ENCODE measurements around the gene ZNF268.
"Not testable (repeated sequence)": the region's sequence is repeated elsewhere in the genome, so short reads cannot be mapped to it uniquely, and the experiment has no call there.

The ZNF268 gene

GRCh38 chr12:133227281-133227852 lies 46.1 kb downstream of the ZNF268 start:
- DNase-seq (ENCODE audit: low spot score): no peak

DNA sequence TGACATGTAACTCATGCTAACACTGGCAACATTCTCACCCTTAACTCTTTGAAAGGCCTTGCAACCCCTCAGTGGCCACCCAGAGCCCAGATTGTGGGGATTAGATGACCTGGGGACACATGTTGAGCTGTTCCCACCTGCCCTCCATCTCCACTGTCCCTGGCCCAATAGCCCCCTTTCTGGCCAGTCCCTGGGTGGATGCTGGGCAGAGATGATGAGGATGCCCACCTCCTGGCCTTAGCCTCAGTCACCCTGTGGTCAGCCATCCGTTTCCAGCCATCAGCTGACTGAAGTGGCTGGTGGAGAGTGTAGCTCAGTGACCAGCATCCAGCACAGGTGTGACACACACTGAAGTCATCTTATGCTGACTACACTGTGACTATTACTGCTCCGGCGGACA lies 49.7 kb downstream of the ZNF268 start:
- peak; percentile 18 for DNase-seq (ENCODE audit: low spot score)

DNA sequence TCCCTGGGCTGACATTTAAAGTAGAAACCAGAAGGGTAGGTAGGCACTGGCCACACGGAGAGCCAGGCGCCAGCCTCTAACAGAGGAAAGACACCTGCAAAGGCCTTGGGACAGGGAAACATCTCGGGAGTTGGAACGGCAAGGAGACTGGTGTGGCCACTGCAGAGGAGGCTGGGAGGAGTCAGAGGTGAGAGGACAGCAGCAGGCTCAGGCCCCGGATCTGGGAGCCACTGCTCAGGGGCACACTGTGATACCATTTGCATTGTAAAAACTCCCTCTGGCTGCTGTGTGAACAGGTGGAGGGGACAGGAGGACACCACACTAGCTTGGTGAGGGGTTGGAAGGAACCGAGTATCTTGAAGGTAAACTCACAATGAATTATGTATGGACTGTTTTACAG lies 51.7 kb downstream of the ZNF268 start:
- no peak for DNase-seq (ENCODE audit: low spot score)

DNA sequence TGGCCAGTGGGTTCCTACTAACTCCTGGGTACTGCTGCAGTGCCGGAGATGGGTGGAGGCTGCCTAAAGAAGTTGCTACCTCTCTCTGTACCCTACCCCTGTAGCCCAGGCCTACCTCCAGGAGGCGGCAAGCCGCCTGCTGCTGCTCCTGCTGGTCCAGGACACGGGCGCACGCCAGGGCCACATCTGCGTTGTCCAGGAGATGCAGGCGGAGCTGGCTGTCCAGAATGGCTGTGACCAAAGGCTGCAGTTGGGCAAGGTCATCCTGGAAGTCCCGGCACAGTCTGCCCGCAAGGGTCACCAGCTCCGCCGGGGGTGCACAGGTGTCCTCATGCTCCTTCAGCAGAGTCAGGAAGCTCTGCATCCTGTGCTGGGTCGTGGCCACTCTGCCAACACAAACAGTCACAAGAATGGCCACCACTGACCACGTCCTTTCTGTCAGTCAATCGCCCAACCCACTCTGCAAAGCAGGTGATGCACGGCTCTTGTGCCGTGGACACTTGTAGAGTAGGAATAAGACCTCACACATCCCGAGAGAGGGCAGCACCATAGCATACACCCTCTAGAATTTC lies 52.8 kb downstream of the ZNF268 start:
- no peak for DNase-seq (ENCODE audit: low spot score)

DNA sequence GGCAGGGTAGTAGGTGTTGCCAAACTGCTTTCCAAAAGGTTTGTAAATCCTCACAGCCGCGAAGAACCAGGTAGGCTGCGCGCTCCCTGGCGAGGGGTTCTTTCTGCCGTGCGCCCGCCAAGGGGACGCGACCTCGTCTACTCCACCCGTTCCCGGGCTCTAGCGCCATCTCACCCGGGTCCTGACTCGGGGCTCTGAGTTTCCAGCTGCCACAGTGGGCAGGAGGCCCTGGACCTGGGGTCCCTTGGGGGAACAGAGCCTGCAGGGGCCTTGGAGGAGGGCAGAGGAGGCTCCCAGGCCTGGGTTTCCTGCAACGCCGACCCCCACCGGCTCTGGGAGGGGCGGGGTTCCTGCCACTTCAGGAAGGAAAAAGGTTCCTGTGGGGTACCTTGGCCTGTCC lies 53.7 kb downstream of the ZNF268 start:
- no peak for DNase-seq (ENCODE audit: low spot score)

GRCh38 chr12:133235401-133236112 lies 54.3 kb downstream of the ZNF268 start, which contains the start of gene ANHX:
Gene ANHX (minus strand): TSS chr12:133235877. CDS start chr12:133234356, 1,521 bp downstream.
- DNase-seq (ENCODE audit: low spot score): no peak

GRCh38 chr12:133236144-133236543 lies 54.8 kb downstream of the ZNF268 start:
- DNase-seq (ENCODE audit: low spot score): no peak

GRCh38 chr12:133236556-133236955 lies 55.3 kb downstream of the ZNF268 start:
- DNase-seq (ENCODE audit: low spot score): no peak

DNA sequence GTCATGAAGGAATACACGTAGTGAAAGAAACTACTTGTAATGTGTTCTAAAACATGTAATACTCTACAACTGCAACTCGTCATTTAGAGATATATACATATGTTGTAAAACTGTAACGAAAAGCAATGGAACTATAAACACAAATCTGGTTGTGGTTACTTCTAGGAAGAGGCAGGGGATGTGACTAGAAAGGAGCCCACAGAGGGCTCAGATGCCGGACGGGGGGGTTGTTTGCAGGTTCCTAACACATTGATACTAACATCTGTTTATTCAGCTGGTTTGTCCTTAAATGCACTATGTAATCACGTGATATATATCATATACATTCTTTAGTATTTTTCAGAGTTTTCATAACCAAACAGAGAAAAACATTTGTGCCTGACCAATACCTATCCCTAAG lies 70.4 kb downstream of the ZNF268 start:
- DNase-seq (ENCODE audit: low spot score): no peak

- DNase-seq (ENCODE audit: low spot score): not testable (repeated sequence)
These were observed 74.5 kb downstream of the ZNF268 start for GRCh38 chr12:133255833-133256232.

DNA sequence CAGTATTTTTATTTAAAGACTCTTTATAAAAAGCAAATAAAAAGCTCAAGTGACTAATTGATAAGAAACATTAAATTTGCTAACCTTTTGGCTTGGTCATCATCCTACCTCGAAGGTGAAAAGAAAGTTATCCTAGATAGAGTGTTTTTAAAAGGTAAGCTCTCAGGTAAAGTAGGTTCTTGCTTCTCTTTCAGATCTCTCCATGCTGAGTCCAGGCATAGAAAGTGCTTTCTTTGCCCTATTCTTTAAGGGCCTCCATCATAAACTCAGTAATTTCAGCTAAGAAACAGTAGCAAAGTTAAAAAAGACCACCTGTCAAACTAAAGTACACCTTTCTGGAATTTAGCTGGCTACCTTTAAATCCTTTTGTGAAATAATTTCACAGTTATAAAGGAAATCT lies 75.0 kb downstream of the ZNF268 start:
- no peak for DNase-seq (ENCODE audit: low spot score)

- DNase-seq (ENCODE audit: low spot score): no peak
These were observed 82.9 kb downstream of the ZNF268 start for GRCh38 chr12:133264173-133264572.

Data from kidney tubule cell (primary cell).